Nephron progenitor cell (in vitro differentiated cells): ENCODE data around the gene MCF2L.
A peak's percentile ranks its signal among the peaks of the same experiment; 100 is the strongest.
"Not testable (repeated sequence)": the region's sequence is repeated elsewhere in the genome, so short reads cannot be mapped to it uniquely, and the experiment has no call there.

Experiments used
- DNase-seq: peaks from one replicate; pipeline ENCODE4 v3.0.0; 2021
- H3K27ac Mint-ChIP-seq: 2 replicates; pipeline ENCODE4 v1.8.0; 2021; ENCODE audit warnings: mild to moderate bottlenecking, moderate library complexity, mixed read lengths
- H3K27me3 Mint-ChIP-seq: 2 replicates; pipeline ENCODE4 v1.8.0; 2021; ENCODE audit warnings: mild to moderate bottlenecking, low read depth, mixed read lengths; ENCODE audit not compliant: poor library complexity
- H3K36me3 Mint-ChIP-seq: 2 replicates; pipeline ENCODE4 v1.8.0; 2021; ENCODE audit warnings: low read depth, mixed read lengths
- H3K4me1 Mint-ChIP-seq: 2 replicates; pipeline ENCODE4 v1.8.0; 2021; ENCODE audit warnings: mixed read lengths
- H3K4me3 Mint-ChIP-seq: 2 replicates; pipeline ENCODE4 v1.8.0; 2021; ENCODE audit warnings: mild to moderate bottlenecking, moderate library complexity, mixed read lengths
- H3K9me3 Mint-ChIP-seq: 2 replicates; pipeline ENCODE4 v1.8.0; 2021; ENCODE audit warnings: mild to moderate bottlenecking, moderate library complexity, mixed read lengths
- CTCF ChIP-seq: fragments of 200-600 bp; sonication (generic); IDR thresholded peaks from 2 replicates; pipeline ENCODE4 v1.5.0; 2021; ENCODE audit warnings: antibody characterized with exemption

MCF2L gene

GRCh38 chr13:113105032-113105920, 136.3 kb downstream of the MCF2L start, which contains the start of gene F7:
TSS of gene F7 (plus strand) at chr13:113105791. CDS start at chr13:113105842, 51 bp downstream.
- DNase-seq, result no peak
- Mint-ChIP-seq H3K27ac (no peak within 1 kb of the TSS), H3K4me3 (no peak within 1 kb of the TSS), H3K36me3 (no peaks in the 10 kb centered on the region), H3K27me3 (peaks cover 26% of the 10 kb centered on the region), H3K4me1 (peaks cover 11% of the 10 kb centered on the region), H3K9me3 (peaks cover 6% of the 10 kb centered on the region)
- no peak for TF ChIP-seq CTCF

- no peak for TF ChIP-seq CTCF
- no peak overlapping the region for H3K27ac Mint-ChIP-seq
- H3K4me1 Mint-ChIP-seq, result peaks cover 11% of the 10 kb centered on the region
Observed at GRCh38 chr13:113105921-113106452, 137.0 kb downstream of the MCF2L start.

GRCh38 chr13:113106711-113107351, 137.8 kb downstream of the MCF2L start:
- H3K27ac Mint-ChIP-seq, result no peak overlapping the region
- H3K36me3 Mint-ChIP-seq, result no peaks in the 10 kb centered on the region
- TF ChIP-seq CTCF, result no peak
- peaks cover 11% of the 10 kb centered on the region for H3K4me1 Mint-ChIP-seq
- H3K4me3 Mint-ChIP-seq, result no peak overlapping the region
- no peak for DNase-seq
- peaks cover 27% of the 10 kb centered on the region for H3K27me3 Mint-ChIP-seq
- peaks cover 6% of the 10 kb centered on the region for H3K9me3 Mint-ChIP-seq

More at GRCh38 chr13:113105921-113106452, 137.0 kb downstream of the MCF2L start:
- H3K9me3 Mint-ChIP-seq, result peaks cover 6% of the 10 kb centered on the region
- H3K36me3 Mint-ChIP-seq, result no peaks in the 10 kb centered on the region
- H3K27me3 Mint-ChIP-seq, result peaks cover 25% of the 10 kb centered on the region
- DNase-seq, result no peak
- no peak overlapping the region for H3K4me3 Mint-ChIP-seq

GRCh38 chr13:113108521-113108920, 139.5 kb downstream of the MCF2L start:
- H3K27ac Mint-ChIP-seq, H3K36me3 Mint-ChIP-seq, H3K9me3 Mint-ChIP-seq, H3K4me3 Mint-ChIP-seq, DNase-seq: not testable (repeated sequence)
- H3K27me3 Mint-ChIP-seq, result peaks cover 27% of the 10 kb centered on the region
- peaks cover 11% of the 10 kb centered on the region for H3K4me1 Mint-ChIP-seq

- peaks cover 27% of the 10 kb centered on the region for H3K27me3 Mint-ChIP-seq
- H3K4me1 Mint-ChIP-seq, result peaks cover 7% of the 10 kb centered on the region
- H3K36me3 Mint-ChIP-seq, result no peaks in the 10 kb centered on the region
- H3K4me3 Mint-ChIP-seq, result peak overlapping the region; percentile 54
- peak; percentile 39 for DNase-seq
- no peak for TF ChIP-seq CTCF
- peaks cover 9% of the 10 kb centered on the region for H3K9me3 Mint-ChIP-seq
- no peak overlapping the region for H3K27ac Mint-ChIP-seq
Observed at GRCh38 chr13:113109151-113110047, 140.4 kb downstream of the MCF2L start.
